MCF 10A (cell line): Measurements from ENCODE around the gene PCDHA4. TPM values are rescaled to one million over a fixed set of nuclear protein-coding genes. Genes with fewer than 3 reads are reported as not detected.

Source experiments
- BruUV-seq: library from RNA; stranded (reverse); fragments of 400-500 nt; replicated peaks from 2 replicates; lab custom pipeline; 2021; lab: Mats Ljungman, UMichigan
- CTCF ChIA-PET: fragments of 300-600 bp; sonication (Branson Sonifier 250); formaldehyde crosslinking; extraction: SDS; loops from one replicate; lab custom pipeline; 2021; ENCODE audit warnings: antibody characterized with exemption, inconsistent platforms; lab: Yijun Ruan, JAX
- POLR2A ChIA-PET: fragments of 300-600, 350-650 bp; sonication (Branson Sonifier 250); formaldehyde crosslinking; extraction: SDS; loops from one replicate; lab custom pipeline; 2020; ENCODE audit warnings: antibody characterized with exemption, inconsistent platforms; lab: Yijun Ruan, JAX
- DNase-seq: peaks from one replicate; pipeline ENCODE4 v3.0.0-alpha.2; 2018; ENCODE audit not compliant: unreplicated experiment
- H3K27ac Mint-ChIP-seq: one replicate; pipeline ENCODE4 v1.8.0; 2022; ENCODE audit warnings: mild to moderate bottlenecking, low read depth, mixed read lengths; ENCODE audit not compliant: unreplicated experiment
- H3K27me3 Mint-ChIP-seq: one replicate; pipeline ENCODE4 v1.8.0; 2022; ENCODE audit warnings: mixed read lengths; ENCODE audit not compliant: insufficient read depth, unreplicated experiment
- H3K36me3 Mint-ChIP-seq: one replicate; pipeline ENCODE4 v1.8.0; 2022; ENCODE audit warnings: mild to moderate bottlenecking, moderate library complexity, mixed read lengths; ENCODE audit not compliant: insufficient read depth, unreplicated experiment
- H3K4me1 Mint-ChIP-seq: one replicate; pipeline ENCODE4 v1.8.0; 2022; ENCODE audit warnings: mixed read lengths; ENCODE audit not compliant: insufficient read depth, unreplicated experiment
- H3K4me3 Mint-ChIP-seq: one replicate; pipeline ENCODE4 v1.8.0; 2022; ENCODE audit warnings: mild to moderate bottlenecking, moderate library complexity, mixed read lengths; ENCODE audit not compliant: unreplicated experiment
- H3K9me3 Mint-ChIP-seq: one replicate; pipeline ENCODE4 v1.8.0; 2022; ENCODE audit warnings: mixed read lengths; ENCODE audit not compliant: unreplicated experiment
- CTCF ChIP-seq: fragments of 200-600 bp; IDR thresholded peaks from one replicate; pipeline ENCODE4 v1.8.0; 2022; ENCODE audit warnings: antibody characterized with exemption, mild to moderate bottlenecking; ENCODE audit not compliant: unreplicated experiment
- intact Hi-C: fragments of 100-400 bp; cut with micrococcal nuclease; formaldehyde crosslinking; loops from 2 replicates; pipeline ENCODE4 v1.14.1; 2022
- total RNA-seq: library from RNA; stranded (reverse); gene quantifications from 2 replicates; pipeline ENCODE4 v1.2.3, GENCODE V29; 2022

PCDHA4 gene
- total RNA-seq, 1 experiment from 2014 or later = 0.16 TPM

GRCh38 chr5:140855772-140856674, 49.2 kb downstream of the PCDHA4 start, which contains the start of gene PCDHA10:
Gene PCDHA10 (plus strand): TSS chr5:140855897. CDS start chr5:140856049, 152 bp downstream.
- DNase-seq = peak; percentile 26
- Mint-ChIP-seq H3K4me1 (no peaks in the 10 kb centered on the region), H3K9me3 (peaks cover 16% of the 10 kb centered on the region), H3K4me3 (no peak within 1 kb of the TSS), H3K27me3 (no peaks in the 10 kb centered on the region), H3K27ac (no peak within 1 kb of the TSS), H3K36me3 (no peaks in the 10 kb centered on the region)
- CTCF ChIA-PET = interaction anchor here (1.1 to 1.4 kb wide), 2 partner anchors 20 to 184 kb away, joined by 3 to 4 read pairs; no protein-coding TSS in a partner anchor
- intact Hi-C loops = no loop called here
- POLR2A ChIA-PET = interaction anchor here (0.7 to 1.0 kb wide), 3 partner anchors 17 to 185 kb away, joined by 3 read pairs; no protein-coding TSS in a partner anchor
- BruUV-seq = no TSS peak
- TF ChIP-seq CTCF = peak; percentile 7

GRCh38 chr5:140857177-140857986, 50.5 kb downstream of the PCDHA4 start:
- intact Hi-C loops = no loop called here
- BruUV-seq = no TSS peak
- H3K4me3 Mint-ChIP-seq = no peak overlapping the region
- TF ChIP-seq CTCF = no peak
- no peaks in the 10 kb centered on the region for H3K27me3 Mint-ChIP-seq
- CTCF ChIA-PET = interaction anchor here (0.5 to 1.4 kb wide), 2 partner anchors 44 to 183 kb away, joined by 3 to 4 read pairs; no protein-coding TSS in a partner anchor
- H3K4me1 Mint-ChIP-seq = no peaks in the 10 kb centered on the region
- POLR2A ChIA-PET = interaction anchor here (1.0 kb wide), 1 partner anchor 16 kb away, joined by 3 read pairs; no protein-coding TSS in a partner anchor
- H3K36me3 Mint-ChIP-seq = no peaks in the 10 kb centered on the region
- H3K9me3 Mint-ChIP-seq = peaks cover 16% of the 10 kb centered on the region
- no peak overlapping the region for H3K27ac Mint-ChIP-seq
- DNase-seq = no peak

GRCh38 chr5:140857987-140858240, 51.0 kb downstream of the PCDHA4 start:
- H3K4me1 Mint-ChIP-seq = no peaks in the 10 kb centered on the region
- H3K36me3 Mint-ChIP-seq = no peaks in the 10 kb centered on the region
- POLR2A ChIA-PET = no interaction called here
- peaks cover 16% of the 10 kb centered on the region for H3K9me3 Mint-ChIP-seq
- H3K27ac Mint-ChIP-seq = no peak overlapping the region
- H3K4me3 Mint-ChIP-seq = no peak overlapping the region
- DNase-seq = no peak
- BruUV-seq = no TSS peak
- H3K27me3 Mint-ChIP-seq = no peaks in the 10 kb centered on the region
- intact Hi-C loops = no loop called here
- CTCF ChIA-PET = no interaction called here
- TF ChIP-seq CTCF = no peak
